Natural killer cell (primary cell): ENCODE data around the gene RAI14. TPM values are rescaled to one million over a fixed set of nuclear protein-coding genes. Genes with fewer than 3 reads are reported as not detected.

ENCODE experiments used
- ATAC-seq, 3 donors: fragments of 150-1000 bp in 2 of 3; fragments of 200-7000 bp in 1 of 3; cut with Tn5 transposase; 1 replicate in 1 of 3; 2 replicates in 2 of 3; pipeline ENCODE4 v1.10.0; 2021; ENCODE audit warnings: mild to moderate bottlenecking in 2 of 3, moderate library complexity in 2 of 3
- DNase-seq, 2 donors: peaks; one replicate each; pipeline versions ENCODE4 v3.0.0 to v3.0.0-alpha.2; 2013 to 2021; ENCODE audit warnings: mixed read lengths in 1 of 2
- H3K27ac ChIP-seq: one replicate; pipeline ENCODE4 v1.5.1; 2013; ENCODE audit warnings: mild to moderate bottlenecking, low read length
- H3K27me3 ChIP-seq: one replicate; pipeline ENCODE4 v1.6.1; 2013; ENCODE audit warnings: low read length; ENCODE audit not compliant: control insufficient read depth, insufficient read depth
- H3K36me3 ChIP-seq: one replicate; pipeline ENCODE4 v1.6.1; 2013; ENCODE audit warnings: low read length; ENCODE audit not compliant: control insufficient read depth, insufficient read depth
- H3K4me1 ChIP-seq: one replicate; pipeline ENCODE4 v1.6.1; 2013; ENCODE audit warnings: low read length; ENCODE audit not compliant: control insufficient read depth, insufficient read depth
- H3K4me3 ChIP-seq: one replicate; pipeline ENCODE4 v1.5.1; 2013; ENCODE audit warnings: low read length
- H3K9me3 ChIP-seq: one replicate; pipeline ENCODE4 v1.6.1; 2013; ENCODE audit warnings: low read length; ENCODE audit not compliant: control insufficient read depth, insufficient read depth
- H3K27ac Mint-ChIP-seq, 2 donors: one replicate each; pipeline ENCODE4 v1.8.0; 2022; ENCODE audit warnings: mild to moderate bottlenecking in 2 of 2, mixed read lengths in 2 of 2, moderate library complexity in 1 of 2
- H3K27me3 Mint-ChIP-seq, 2 donors: one replicate each; pipeline ENCODE4 v1.8.0; 2022; ENCODE audit warnings: low read depth in 2 of 2, mixed read lengths in 2 of 2
- H3K36me3 Mint-ChIP-seq: one replicate; pipeline ENCODE4 v1.8.0; 2022; ENCODE audit warnings: mixed read lengths
- H3K4me1 Mint-ChIP-seq, 2 donors: one replicate each; pipeline ENCODE4 v1.8.0; 2022; ENCODE audit warnings: mixed read lengths in 2 of 2
- H3K4me3 Mint-ChIP-seq: one replicate; pipeline ENCODE4 v1.8.0; 2022; ENCODE audit warnings: mild to moderate bottlenecking, moderate library complexity, mixed read lengths
- H3K9me3 Mint-ChIP-seq, 2 donors: one replicate each; pipeline ENCODE4 v1.8.0; 2022; ENCODE audit warnings: mixed read lengths in 2 of 2
- CTCF ChIP-seq: fragments of 200-600 bp; IDR thresholded peaks from one replicate; pipeline ENCODE4 v1.8.0; 2022; ENCODE audit warnings: antibody characterized with exemption
- WGBS: methylation state at CpG from one replicate; pipeline ENCODE4 v1.1.7; 2013; ENCODE audit warnings: missing lambda C conversion rate; ENCODE audit not compliant: insufficient coverage; 5-methylcytosine and 5-hydroxymethylcytosine counted together
- intact Hi-C: fragments of 100-400 bp; cut with micrococcal nuclease; formaldehyde crosslinking; loops from one replicate; pipeline ENCODE4 v1.14.2; 2022
- total RNA-seq, 4 donors: library from RNA; stranded (reverse); fragments of 120-200 nt in 1 of 4; gene quantifications; one replicate each; pipeline versions ENCODE4 v1.2.3 to v1.2.4, GENCODE V29; 2013 to 2022

RAI14 gene
- total RNA-seq, 3 donors from 2014 or later (not counting 1 experiment from before 2014, with no cell fraction given): 0.40 to 2.9 (median 2.8) TPM

GRCh38 chr5:34834794-34835089 is 178.6 kb downstream of the RAI14 start:
- H3K9me3 Mint-ChIP-seq: no peaks in the 10 kb centered on the region
- DNase-seq (no peak), ATAC-seq (no peak)
- WGBS: 67% methylated on average over 1 of the region's 1 CpG
- H3K27ac Mint-ChIP-seq: no peak overlapping the region
- H3K27me3 Mint-ChIP-seq: peaks cover 0 to 7% of the 10 kb centered on the region in 2 donors
- no peaks in the 10 kb centered on the region for H3K36me3 Mint-ChIP-seq
- Histone ChIP-seq H3K27ac (no peak overlapping the region), H3K9me3 (no peaks in the 10 kb centered on the region), H3K4me3 (no peak overlapping the region), H3K27me3 (no peaks in the 10 kb centered on the region), H3K4me1 (peaks cover 11% of the 10 kb centered on the region), H3K36me3 (no peaks in the 10 kb centered on the region)
- no peak overlapping the region for H3K4me3 Mint-ChIP-seq
- intact Hi-C loops: loop anchor here (5.0 kb wide), 1 partner anchor 83 kb away; the partner anchor contains the start of genes BRIX1 and RAD1
- no peak for TF ChIP-seq CTCF
- peaks cover 14 to 18% of the 10 kb centered on the region in 2 donors for H3K4me1 Mint-ChIP-seq

GRCh38 chr5:34835664-34836063 is 179.5 kb downstream of the RAI14 start:
- H3K4me3 ChIP-seq: no peak overlapping the region
- whole genome bisulfite sequencing: 96% methylated on average over 3 of the region's 3 CpGs
- H3K27ac ChIP-seq: no peak overlapping the region
- Mint-ChIP-seq H3K27ac (peak overlapping the region in 1 of 2 donors; percentile 64), H3K9me3 (no peaks in the 10 kb centered on the region), H3K27me3 (peaks cover 0 to 7% of the 10 kb centered on the region in 2 donors), H3K4me3 (no peak overlapping the region), H3K4me1 (peaks cover 14 to 20% of the 10 kb centered on the region in 2 donors), H3K36me3 (no peaks in the 10 kb centered on the region)
- H3K4me1 ChIP-seq: peaks cover 12% of the 10 kb centered on the region
- DNase-seq (no peak), ATAC-seq (no peak)
- intact Hi-C loops: loop anchor here (5.0 kb wide), 1 partner anchor 82 kb away; the partner anchor contains the start of genes BRIX1 and RAD1
- TF ChIP-seq CTCF: no peak
- H3K9me3 ChIP-seq: no peaks in the 10 kb centered on the region
- H3K36me3 ChIP-seq: no peaks in the 10 kb centered on the region
- no peaks in the 10 kb centered on the region for H3K27me3 ChIP-seq

- Histone ChIP-seq H3K27ac (peak within 1 kb of the TSS; percentile 84), H3K4me3 (peak within 1 kb of the TSS; percentile 73), H3K9me3 (no peaks in the 10 kb centered on the region), H3K27me3 (no peaks in the 10 kb centered on the region), H3K4me1 (peaks cover 12% of the 10 kb centered on the region), H3K36me3 (no peaks in the 10 kb centered on the region)
- ATAC-seq (peak; percentile 88 to 95 (median 89)), DNase-seq (peak; percentile 89 to 98)
- Mint-ChIP-seq H3K9me3 (no peaks in the 10 kb centered on the region), H3K36me3 (no peaks in the 10 kb centered on the region), H3K27me3 (peaks cover 7 to 8% of the 10 kb centered on the region in 2 donors), H3K4me1 (peaks cover 14 to 20% of the 10 kb centered on the region in 2 donors), H3K4me3 (peak within 1 kb of the TSS; percentile 93), H3K27ac (peak within 1 kb of the TSS; percentile 90 to 98)
- intact Hi-C loops: loop anchor here (5.0 kb wide), 1 partner anchor 78 kb away; the partner anchor contains the start of genes BRIX1 and RAD1
- no peak for TF ChIP-seq CTCF
- 6% methylated on average over 73 of the region's 73 CpGs for WGBS
Measured at GRCh38 chr5:34838785-34839714, 182.9 kb downstream of the RAI14 start, which contains the start of gene TTC23L. Gene TTC23L (plus strand): TSS chr5:34839164. CDS start chr5:34840672, 1,508 bp downstream.
